HUES48 (cell line): ENCODE measurements around the gene ABCC10.
"Not testable (repeated sequence)": the region's sequence is repeated elsewhere in the genome, so short reads cannot be mapped to it uniquely, and the experiment has no call there.

Experiments
- H3K27ac ChIP-seq: one replicate; pipeline ENCODE4 v1.7.0; 2013; ENCODE audit warnings: low read depth, low read length, inconsistent platforms
- H3K27me3 ChIP-seq: 2 replicates; pipeline ENCODE4 v1.6.1; 2013; ENCODE audit warnings: mild to moderate bottlenecking, low read length; ENCODE audit not compliant: control insufficient read depth, insufficient read depth
- H3K36me3 ChIP-seq: 2 replicates; pipeline ENCODE4 v1.6.1; 2013; ENCODE audit warnings: low read length; ENCODE audit not compliant: control insufficient read depth, insufficient read depth
- H3K4me1 ChIP-seq: 2 replicates; pipeline ENCODE4 v1.6.1; 2013; ENCODE audit warnings: mild to moderate bottlenecking, low read length; ENCODE audit not compliant: control insufficient read depth, insufficient read depth
- H3K4me3 ChIP-seq: 2 replicates; pipeline ENCODE4 v1.5.1; 2013; ENCODE audit warnings: mild to moderate bottlenecking, low read depth, low read length
- H3K9ac ChIP-seq: 2 replicates; pipeline ENCODE4 v1.6.1; 2013; ENCODE audit warnings: mild to moderate bottlenecking, low read depth, low read length, moderate library complexity
- H3K9me3 ChIP-seq: 2 replicates; pipeline ENCODE4 v1.6.1; 2013; ENCODE audit warnings: low read length; ENCODE audit not compliant: control insufficient read depth, insufficient read depth

Gene ABCC10

DNA sequence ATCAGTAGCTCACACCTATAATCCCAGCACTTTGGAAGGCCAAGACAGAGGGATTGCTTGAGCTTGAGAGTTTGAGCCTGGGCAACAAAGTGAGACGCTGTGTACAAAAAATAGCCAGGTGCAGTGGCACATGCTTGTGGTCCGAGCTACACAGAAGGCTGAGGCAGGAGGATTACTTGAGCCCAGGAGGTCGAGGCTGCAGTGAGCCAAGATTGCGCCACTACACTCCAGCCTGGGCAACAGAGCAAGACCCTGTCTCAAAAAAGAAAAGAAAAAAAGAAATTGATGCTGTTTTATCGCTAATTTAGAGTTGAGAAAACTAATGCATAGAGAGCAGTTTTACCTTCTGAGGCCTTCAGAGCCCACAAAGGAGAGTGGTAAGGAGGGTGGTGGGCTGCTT lies 71.0 kb downstream of the ABCC10 start:
- Histone ChIP-seq H3K4me1 (peaks cover 13% of the 10 kb centered on the region), H3K36me3 (peaks cover 60% of the 10 kb centered on the region)
- not testable (repeated sequence) for H3K27ac ChIP-seq, H3K9me3 ChIP-seq, H3K9ac ChIP-seq, H3K27me3 ChIP-seq, H3K4me3 ChIP-seq

DNA sequence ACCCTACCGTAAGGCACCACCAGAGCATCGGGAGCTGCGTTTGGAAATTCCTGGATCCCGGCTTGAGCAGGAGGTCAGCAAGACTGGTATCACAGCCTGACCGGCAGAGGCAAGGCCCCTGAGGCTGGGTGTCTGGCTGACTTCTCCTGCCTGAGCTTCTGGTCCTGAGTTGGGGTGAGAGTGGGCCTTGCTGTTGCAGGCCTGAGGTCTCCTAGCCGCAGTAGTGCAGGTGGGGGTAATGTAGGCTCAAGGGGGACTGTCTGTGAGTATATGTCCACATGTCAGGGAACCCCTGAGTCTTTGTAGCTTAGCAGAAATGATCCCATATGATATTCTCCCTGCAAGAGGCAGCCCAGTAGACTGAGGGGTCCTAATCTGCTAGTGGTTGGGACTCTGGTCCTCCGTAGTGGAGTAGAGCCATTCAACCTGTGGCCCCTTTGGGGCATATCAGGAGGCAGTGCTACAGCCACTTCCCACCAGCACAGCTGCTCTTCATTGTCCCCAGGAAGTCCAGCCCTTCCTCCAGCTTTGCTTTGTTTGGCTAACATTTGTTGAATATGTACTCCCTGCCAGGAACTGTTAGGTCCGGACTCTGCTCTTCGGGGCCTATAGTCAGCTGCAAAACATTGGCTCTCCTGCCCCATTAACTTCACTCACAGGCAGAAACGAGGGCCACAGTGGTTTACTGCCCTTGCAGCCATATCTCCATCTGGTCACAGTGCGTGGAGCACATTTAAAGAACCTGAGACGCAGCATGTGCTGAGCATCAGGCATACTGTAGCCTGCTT lies 71.9 kb downstream of the ABCC10 start:
- Histone ChIP-seq H3K9ac (no peak overlapping the region), H3K9me3 (no peaks in the 10 kb centered on the region), H3K27me3 (no peaks in the 10 kb centered on the region), H3K4me3 (no peak overlapping the region), H3K27ac (no peak overlapping the region), H3K36me3 (peaks cover 66% of the 10 kb centered on the region), H3K4me1 (peaks cover 13% of the 10 kb centered on the region)
